NCI-H524 (cell line): Measurements from ENCODE around the gene MAGOHB.
A peak's percentile ranks its signal among the peaks of the same experiment; 100 is the strongest.
"Not testable (repeated sequence)": the region's sequence is repeated elsewhere in the genome, so short reads cannot be mapped to it uniquely, and the experiment has no call there.

ENCODE experiments used
- DNase-seq, 2 experiments: peaks; one replicate each; lab custom pipeline; 2025; lab: John Stamatoyannopoulos, UW

Gene MAGOHB

DNA sequence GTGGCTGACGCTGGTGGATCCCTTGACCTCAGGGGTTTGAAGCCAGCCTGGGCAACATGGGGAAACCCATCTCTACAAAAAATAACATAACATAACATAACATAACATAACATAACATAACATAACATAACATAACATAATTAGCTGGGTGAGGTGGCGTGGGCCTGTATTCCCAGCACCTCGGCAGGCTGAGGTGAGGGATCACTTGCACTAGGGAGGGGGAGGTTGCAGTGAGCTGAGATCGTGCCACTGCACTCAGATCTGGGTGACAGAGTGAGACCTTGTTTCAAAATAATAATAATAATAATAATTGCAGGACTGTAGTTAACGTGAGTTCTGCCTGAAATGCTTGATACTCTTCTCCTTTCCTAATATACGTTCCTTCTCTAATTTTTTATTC lies 1.3 kb downstream of the MAGOHB start:
- no peak for DNase-seq

DNA sequence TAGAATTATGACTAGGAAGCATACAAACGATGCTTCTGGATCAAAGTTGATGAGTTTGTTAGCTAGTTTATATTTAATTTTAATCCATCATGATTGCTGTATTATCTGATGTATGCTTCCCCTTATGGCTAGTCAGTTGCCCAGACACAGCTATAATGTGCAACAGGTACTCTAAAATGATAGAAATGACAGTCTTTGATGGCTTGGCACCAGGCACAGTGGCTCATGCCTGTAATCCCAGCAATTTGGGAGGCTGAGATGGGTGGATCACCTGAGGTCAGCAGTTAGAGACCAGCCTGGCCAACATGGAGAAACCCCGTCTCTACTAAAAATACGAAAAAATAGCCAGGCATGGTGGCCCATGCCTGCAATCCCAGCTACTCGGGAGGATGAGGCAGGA lies 2.2 kb downstream of the MAGOHB start:
- DNase-seq, result not testable (repeated sequence)

- no peak for DNase-seq
Measured at GRCh38 chr12:10610188-10610587, 3.2 kb downstream of the MAGOHB start.

DNA sequence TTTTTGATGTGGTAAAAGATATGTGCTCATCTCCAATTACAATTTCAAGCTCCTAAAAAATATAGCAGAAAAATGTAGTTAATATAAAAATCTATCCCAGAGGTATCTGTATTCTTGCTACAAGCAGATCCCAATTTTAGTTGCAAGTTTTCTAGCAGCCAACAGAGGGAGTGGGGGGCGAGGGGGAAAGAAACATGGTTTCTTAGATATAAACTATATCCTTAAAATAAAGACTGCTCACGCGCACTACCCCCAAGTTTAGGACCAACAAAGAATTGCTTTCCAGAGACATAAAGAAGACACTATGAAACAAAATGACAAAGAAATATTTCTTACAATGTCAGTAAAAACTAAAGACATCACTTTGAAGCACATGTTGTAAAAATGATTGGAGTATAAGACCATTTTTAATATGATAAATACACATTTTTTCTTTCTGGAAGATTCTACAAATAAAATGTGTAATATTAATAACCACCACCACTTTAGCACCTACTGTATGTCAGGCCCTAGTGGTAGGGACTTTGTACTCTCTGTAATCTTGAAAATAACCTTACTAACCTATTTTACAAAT lies 5.4 kb downstream of the MAGOHB start:
- no peak for DNase-seq

DNA sequence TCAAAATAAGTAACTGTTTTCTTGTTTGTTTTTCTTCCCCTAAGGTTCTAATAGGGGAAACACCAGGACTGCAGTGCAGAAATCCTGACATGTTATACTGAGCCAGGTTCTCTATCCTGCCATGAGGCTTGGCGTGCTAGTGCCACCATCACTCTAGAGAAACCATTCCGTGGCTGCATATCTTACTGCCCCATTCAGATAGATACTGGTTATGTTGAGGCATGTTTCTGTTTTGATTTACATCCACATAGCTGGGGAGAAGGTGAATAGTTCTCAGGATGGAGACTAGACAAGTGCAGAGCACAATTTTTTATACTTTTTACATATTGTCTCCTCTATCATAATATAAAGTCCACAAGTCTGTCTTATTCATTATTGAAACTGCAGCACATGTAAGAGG lies 11.5 kb downstream of the MAGOHB start:
- no peak for DNase-seq

DNA sequence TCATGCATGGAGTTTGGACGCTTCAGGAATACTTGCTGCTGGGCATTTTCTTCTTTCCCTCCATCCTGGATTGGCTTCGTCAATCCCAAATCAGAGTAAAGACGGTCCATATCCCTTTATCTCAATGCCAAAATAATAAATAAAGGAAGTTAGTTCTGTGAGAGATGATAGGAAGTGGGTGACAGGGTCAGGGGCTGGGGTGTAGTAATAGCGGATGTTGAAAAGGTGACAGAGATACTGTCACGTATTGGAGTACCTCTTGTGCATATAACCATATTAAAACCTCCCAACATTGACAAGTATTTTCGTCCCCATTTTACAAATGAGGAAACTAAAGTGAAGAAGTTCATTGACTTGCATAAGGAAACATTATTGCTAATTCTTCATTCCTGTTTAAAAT lies 12.4 kb downstream of the MAGOHB start:
- DNase-seq, result no peak

GRCh38 chr12:10595881-10596280 lies 17.5 kb downstream of the MAGOHB start:
- no peak for DNase-seq

DNA sequence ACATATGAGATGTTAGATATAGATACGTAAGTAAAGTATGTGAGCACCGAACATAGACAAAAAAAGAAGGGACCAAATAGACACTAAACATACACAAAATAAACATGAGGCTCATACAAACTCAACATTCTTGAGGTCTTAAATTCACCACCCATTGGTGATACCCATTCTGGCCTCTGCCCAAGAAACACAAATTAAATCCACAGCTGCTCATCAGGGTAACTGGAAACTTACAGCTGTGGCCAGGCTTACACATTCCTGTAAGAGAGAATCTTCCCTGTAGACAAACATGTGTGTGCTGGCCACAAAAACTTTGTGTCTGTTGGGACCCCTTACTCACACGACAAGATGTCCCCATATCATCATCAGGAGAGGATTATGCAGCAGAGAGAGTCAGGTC lies 22.4 kb downstream of the MAGOHB start:
- DNase-seq, result no peak

DNA sequence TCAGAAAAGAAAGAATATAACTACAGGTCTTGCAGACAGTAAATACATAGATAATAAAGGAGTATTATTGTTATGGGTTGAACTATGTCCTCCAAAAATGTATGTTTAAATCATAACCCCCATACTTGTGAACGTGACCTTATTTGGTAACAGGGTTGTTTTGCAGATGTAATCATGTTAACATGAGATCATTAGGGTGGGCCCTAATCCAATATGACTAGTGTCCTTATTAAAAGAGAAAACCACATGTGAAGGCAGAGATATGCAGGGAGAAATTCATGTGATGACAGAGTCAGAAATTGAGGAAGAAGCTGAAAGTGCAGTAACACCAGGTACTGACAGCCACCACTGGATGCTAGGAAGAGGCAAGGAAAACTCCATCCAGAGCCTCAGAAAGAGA lies 29.0 kb downstream of the MAGOHB start:
- DNase-seq, result no peak

DNA sequence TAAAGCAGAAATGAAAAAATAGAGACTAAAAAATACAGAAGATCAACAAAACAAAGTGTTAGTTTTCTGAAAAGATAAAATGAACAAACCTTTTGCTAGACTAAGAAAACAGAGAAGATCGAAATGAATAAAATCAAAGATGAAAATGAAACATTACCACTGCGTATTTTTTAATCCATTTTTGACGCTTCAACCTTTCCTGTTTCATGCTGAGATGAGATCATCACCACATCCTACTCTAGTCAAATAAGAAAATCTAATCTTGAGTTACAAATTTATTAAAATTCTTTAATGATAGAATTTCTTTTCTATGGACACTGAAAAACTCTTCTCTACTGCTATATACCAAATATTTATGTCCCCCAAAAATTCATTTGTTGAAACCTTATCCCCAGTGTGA lies 30.7 kb downstream of the MAGOHB start:
- DNase-seq, result no peak

DNA sequence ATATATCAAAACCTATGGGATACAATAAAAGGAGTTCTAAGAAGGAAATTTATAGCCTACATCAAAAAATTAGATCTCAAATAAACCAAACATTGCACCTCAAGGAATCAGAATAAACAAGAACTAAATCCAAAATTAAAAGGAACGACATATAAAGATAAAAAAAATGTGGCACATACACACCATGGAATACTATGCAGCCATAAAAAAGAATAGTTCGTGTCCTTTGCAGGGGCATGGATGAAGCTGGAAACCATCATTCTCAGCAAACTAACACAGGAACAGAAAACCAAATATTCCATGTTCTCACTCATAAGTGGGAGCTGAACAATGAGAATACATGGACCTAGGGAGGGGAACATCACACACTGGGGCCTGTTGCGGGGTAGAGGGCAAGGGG lies 31.3 kb downstream of the MAGOHB start:
- DNase-seq, result not testable (repeated sequence)

GRCh38 chr12:10574307-10574706 lies 39.1 kb downstream of the MAGOHB start:
- DNase-seq, result no peak

GRCh38 chr12:10572021-10572490 lies 41.4 kb downstream of the MAGOHB start:
- peak; percentile 62 to 74 for DNase-seq

GRCh38 chr12:10571141-10571540 lies 42.3 kb downstream of the MAGOHB start:
- no peak for DNase-seq

DNA sequence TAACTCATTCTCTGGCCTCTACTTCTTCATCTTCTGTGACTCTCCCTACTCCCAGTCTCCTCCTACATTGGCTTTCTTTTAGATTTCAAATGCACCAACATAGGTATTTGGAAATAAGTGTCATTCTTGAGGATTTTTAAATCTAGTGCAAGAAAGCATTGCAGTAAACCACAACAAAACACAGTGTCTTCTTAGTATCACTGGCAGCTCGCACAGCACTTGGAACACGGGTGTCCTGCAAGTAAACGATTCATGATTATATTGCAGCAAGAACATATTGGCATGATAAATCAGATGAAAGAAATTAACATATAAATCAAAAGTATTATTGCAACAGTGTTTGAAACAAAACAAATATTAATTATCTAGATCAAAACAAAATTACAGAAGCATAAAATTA lies 45.6 kb downstream of the MAGOHB start:
- no peak for DNase-seq

DNA sequence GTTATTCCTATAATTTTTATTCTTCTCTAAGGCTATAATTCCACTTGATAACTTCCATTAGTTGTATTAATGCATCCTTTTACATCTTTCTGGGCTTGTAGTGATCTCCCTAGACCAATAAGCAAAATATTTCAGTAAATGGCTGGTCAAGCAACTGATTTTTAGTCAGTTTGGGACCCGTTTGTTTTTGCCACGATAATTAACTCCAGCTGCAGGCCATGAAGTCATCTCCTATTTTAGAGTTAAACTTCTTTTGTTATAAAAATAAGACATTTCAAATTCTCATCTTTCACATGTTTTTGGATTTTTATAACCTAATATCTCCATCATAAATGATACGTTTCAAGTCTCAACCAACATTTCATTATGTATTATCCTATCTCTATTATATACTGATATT lies 49.4 kb downstream of the MAGOHB start:
- DNase-seq, result no peak

- no peak for DNase-seq
Measured at GRCh38 chr12:10563002-10563401, 50.4 kb downstream of the MAGOHB start.

GRCh38 chr12:10562306-10562933 lies 51.0 kb downstream of the MAGOHB start:
- DNase-seq, result peak in 1 of 2 experiments; percentile 26

DNA sequence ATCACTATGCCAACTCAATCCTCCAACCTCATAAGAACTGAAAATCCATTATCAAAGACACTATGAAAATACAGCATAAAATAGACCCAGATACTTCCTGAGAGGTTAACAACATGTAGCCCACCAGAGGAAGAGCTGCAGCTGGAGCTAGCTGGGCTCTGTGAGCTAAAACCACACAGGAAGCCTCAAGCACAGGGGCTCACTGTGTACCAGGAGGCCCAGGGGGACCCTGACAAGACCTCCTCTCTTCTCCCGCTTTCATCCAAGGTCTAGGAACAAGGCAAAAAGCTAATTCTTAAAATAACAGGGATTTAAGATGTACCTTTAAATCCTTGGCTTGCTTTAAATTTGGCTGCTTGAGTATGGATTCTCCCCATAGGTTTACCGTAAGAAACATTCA lies 54.2 kb downstream of the MAGOHB start:
- no peak for DNase-seq

DNA sequence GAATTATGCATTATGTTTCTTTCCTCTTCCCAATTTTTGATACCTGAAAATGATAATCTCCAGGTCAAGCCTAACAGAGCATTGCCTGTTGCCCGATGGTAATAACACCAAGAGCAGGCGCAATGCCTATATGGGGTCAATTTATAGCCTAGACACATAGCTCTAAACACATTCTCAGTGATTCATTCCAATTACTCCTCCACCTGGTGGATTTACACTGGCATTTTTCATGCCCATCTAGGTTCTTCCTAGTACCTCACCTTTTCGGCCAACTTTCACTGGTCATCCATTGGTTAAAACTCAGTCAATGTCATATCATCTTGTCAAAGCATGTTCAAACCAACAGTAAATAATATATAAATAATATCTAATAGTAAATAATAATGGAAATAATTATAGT lies 54.6 kb downstream of the MAGOHB start:
- DNase-seq, result no peak

- no peak for DNase-seq
Measured at GRCh38 chr12:10558301-10558700, 55.1 kb downstream of the MAGOHB start.

DNA sequence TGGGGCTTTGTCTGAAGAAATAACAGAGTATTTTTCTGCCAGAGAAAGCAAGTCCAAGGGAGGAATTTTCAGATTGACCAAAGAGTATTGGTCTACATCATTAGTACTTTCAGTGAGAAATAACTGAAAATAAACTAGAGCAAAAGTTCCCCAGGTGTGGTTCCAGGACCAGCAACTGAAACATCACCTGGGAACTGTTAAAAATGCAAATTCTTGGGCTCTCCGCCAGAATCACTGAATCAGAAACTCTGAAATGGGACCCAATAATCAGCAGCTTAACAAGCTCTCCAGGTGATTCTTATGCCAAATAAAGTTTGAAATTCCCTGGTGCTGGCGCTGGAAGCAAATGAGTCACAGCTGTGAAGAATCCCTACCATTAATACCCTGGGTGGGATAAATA lies 55.6 kb downstream of the MAGOHB start:
- no peak for DNase-seq

DNA sequence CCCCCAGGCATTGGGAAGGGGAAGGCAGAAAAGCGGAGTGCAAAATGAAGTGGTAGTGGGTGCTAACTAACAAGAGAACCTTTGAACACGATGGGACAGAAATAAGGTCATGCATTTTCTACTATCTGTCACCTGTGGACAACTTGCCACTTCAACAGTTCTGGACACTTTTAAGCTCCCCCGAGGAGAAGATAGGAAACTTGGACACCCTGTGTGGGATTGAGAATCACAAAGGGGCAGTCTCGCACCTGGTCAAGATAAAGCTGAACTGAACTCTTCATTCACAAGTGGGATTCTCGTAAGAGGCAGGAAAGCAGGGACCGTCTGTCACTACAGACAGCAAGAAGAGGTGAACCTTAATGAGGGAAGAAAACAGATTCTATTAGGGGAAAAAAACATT lies 56.1 kb downstream of the MAGOHB start:
- peak; percentile 32 to 54 for DNase-seq
